Cortex of kidney (tissue), 1 donor: Measurements from ENCODE around the gene CCND3.

Source experiments
- DNase-seq: peaks from one replicate; lab custom pipeline; 2025; lab: John Stamatoyannopoulos, UW

Gene CCND3

GRCh38 chr6:41941280-41942066, at the start of gene CCND3:
CCND3 (minus strand) TSS chr6:41941808; CDS start chr6:41941649, 159 bp downstream.
- no peak for DNase-seq

DNA sequence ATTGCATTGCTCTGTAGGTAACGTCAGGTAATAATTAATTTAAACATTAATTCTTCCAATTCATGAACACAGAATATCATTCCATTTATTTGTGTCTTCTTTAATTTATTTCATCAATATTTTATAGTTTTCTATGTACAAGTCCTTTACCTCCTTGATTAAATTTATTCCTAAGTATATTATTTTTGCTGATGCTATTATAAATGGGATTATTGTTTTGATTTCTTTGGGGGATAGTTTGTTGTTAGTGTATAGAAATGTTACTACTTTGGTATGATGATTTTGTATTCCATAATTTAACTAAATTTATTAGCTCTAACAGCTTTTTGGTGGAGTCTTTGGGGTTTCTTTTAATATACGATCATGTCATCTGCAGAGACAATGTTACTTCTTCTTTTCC, 44.7 kb upstream of the CCND3 start:
- DNase-seq = no peak

- no peak for DNase-seq
Observed at GRCh38 chr6:41984623-41985022, 43.0 kb upstream of the CCND3 start.

GRCh38 chr6:41976794-41977484, 35.3 kb upstream of the CCND3 start:
- DNase-seq = no peak

GRCh38 chr6:41975276-41975675, 33.7 kb upstream of the CCND3 start:
- DNase-seq = no peak

- no peak for DNase-seq
Observed at GRCh38 chr6:41974281-41974825, 32.7 kb upstream of the CCND3 start.

DNA sequence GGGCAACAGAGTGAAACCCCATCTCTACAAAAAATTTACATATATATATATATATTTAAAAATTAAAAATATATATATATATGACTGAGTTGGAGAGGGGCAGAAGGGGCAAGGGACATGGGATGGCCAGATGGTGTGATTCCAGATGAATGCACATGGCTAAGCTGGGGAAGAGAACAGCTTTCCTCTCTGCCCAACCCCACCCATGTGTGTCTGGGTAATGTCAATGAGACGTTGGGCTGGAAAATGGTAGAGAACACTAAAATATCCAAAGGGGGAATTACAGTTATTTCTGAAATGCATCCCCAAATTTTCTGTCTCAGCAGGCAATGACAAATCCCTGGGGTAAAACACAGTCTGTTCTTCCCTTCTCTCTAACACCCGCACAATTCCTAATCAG, 31.2 kb upstream of the CCND3 start:
- no peak for DNase-seq

DNA sequence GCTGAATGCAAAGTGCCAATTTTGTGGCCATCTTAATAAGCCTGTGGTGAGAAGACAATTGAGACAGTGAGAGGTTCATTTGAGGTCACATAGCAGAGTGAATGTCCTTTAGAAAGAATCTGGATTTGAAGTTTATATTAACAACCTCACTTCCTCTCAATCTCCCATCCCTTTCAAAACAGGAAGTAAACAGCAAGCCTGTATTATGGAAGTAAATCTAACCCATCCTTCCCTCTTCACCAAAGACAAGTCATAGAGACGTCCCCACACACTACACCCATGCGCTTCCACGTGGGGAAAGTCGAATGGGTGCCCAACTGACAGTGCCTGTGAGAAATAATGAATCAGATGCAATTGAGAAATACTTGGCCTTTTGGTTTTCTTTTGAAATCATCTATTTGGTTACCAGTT, 28.8 kb upstream of the CCND3 start:
- no peak for DNase-seq

- no peak for DNase-seq
Observed at GRCh38 chr6:41967312-41968287, 26.0 kb upstream of the CCND3 start.

DNA sequence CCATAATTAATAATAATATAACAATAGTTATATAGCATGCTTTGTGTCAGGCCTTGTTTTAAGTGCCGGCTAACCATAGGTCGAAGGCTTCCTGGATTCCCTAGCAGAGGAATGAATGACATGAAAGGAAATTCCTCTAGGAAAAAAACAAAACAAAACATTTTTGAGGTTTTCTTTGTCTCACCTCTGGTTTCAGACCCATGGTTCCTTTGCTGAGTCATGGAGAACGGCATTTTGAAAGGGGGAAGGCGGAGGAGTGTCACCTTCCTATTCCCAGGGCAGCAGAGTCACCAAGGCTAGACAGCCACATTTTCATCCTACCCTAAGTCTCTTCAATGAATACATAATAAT, 25.3 kb upstream of the CCND3 start:
- DNase-seq = no peak

DNA sequence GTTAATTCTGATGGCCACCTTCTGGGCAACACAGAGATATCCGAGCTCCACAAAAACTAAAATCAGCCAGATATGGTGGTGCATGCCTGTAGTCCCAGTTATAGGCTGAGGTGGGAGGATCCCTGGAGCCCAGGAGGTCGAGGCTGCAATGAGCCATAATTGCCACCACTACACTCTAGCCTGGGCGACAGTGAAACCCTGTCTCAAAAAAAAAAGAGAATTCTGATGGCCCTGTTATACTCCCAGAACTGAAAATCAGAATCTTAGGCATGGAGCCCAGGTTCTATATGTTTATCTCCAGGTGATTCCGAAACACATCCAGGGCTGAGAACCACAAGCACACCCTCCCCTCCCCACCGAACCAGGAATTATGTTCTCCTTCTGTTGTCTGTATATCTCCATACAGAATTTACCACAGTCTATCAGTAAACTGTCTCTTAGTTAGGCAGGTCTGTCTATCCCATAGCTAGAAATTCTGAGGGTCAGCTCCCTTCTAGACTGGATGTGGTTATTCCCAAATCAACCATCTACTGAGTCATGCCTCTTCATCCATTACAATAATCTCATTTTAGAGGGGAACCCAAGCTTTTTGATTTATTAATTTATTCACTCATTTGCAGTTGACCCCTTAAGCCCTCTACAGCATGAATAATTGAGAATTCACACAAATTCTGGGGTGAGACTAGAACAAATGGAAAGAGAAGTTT, 24.8 kb upstream of the CCND3 start:
- no peak for DNase-seq

GRCh38 chr6:41965429-41966213, 24.0 kb upstream of the CCND3 start:
- no peak for DNase-seq

GRCh38 chr6:41964201-41964887, 22.7 kb upstream of the CCND3 start:
- DNase-seq = no peak

GRCh38 chr6:41963371-41963770, 21.8 kb upstream of the CCND3 start:
- no peak for DNase-seq

DNA sequence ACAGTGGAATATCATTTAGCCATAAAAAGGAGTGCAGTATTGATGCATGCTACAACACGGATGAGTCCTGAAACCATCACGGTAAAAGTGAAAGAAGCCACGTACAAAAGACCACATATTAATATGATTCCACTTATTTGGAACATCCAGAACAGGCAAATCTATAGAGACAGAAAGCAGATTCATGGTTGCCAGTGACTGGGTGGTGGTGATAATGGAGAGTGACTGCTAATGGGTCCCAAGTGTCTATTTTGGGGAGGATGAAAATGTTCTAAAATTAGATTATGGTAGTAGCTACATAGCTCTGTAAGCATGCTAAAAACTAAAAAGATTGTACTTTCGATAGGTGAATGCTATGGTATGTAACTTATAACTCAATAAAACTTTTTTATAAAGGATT, 18.4 kb upstream of the CCND3 start:
- no peak for DNase-seq

GRCh38 chr6:41958022-41958856, 16.6 kb upstream of the CCND3 start:
- DNase-seq = no peak

DNA sequence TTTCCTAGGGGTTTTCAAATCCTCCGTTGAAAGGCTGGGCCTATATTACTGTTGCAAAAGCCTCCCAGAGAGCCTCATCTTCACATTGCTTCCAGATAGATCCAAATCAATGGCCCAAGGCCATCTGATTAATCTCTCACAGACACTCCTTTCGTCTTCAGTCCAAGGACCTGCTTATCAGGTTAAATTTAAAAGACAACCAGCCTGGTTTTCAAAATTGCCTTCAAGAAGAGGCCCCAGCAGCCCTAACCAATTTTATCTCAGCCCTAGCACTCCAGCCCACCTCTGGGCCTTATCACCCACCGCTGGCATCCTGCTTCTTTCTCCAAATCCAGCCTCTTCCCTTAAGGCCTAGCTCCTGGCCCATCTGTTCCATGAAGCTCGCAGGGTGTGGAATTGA, 15.5 kb upstream of the CCND3 start:
- no peak for DNase-seq

DNA sequence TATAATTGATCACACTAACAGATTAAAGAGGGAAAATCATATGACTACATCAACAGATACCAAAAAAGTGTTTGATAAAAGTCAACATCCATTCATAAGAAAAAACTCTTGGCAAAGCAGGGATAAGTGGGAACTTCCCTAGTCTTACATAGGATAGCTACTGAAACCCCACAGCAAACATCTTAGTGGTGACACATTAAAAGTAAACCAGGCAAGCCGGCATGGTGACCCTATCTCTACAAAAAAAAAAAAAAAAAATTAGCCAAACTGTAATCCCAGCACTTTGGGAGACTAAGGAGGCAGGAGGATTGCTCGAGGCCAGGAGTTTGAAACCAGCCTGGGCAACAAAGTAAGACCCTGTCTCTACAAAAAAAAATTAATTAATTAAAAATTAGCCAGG, 13.8 kb upstream of the CCND3 start:
- no peak for DNase-seq

GRCh38 chr6:41954668-41955067, 13.1 kb upstream of the CCND3 start:
- no peak for DNase-seq
